Lower leg skin (tissue), 4 donors: ENCODE results near the gene TRMT2A. TPM values are rescaled to one million over a fixed set of nuclear protein-coding genes. Genes with fewer than 3 reads are reported as not detected.

Source experiments
- DNase-seq, 2 donors: peaks; one replicate each; pipeline ENCODE4 v3.0.0-alpha.2; 2019; ENCODE audit warnings: low spot score in 2 of 2
- H3K4me3 ChIP-seq: fragments of 200-600 bp; sonication (generic); 2 replicates; pipeline ENCODE4 v1.5.1; 2017; ENCODE audit warnings: mild to moderate bottlenecking, low read depth; ENCODE audit not compliant: poor library complexity, severe bottlenecking
- POLR2A ChIP-seq, 2 donors: fragments of 450-650 bp; IDR thresholded peaks; one replicate each; pipeline ENCODE4 v1.6.1; 2016 to 2017; ENCODE audit warnings: antibody characterized with exemption in 2 of 2, mild to moderate bottlenecking in 1 of 2, moderate library complexity in 1 of 2
- WGBS, 2 donors: methylation state at CpG; one replicate each; pipeline ENCODE4 v1.1.5; 2018; 5-methylcytosine and 5-hydroxymethylcytosine counted together
- intact Hi-C: fragments of 100-400 bp; cut with DNase I; formaldehyde crosslinking; loops from one replicate; pipeline ENCODE4 v1.15.0; 2023; ENCODE audit warnings: low total_unique reads
- total RNA-seq, 4 donors: library from RNA; depleted of rRNA; stranded (reverse); fragments of >200 nt; gene quantifications; one replicate each; pipeline ENCODE4 v1.1.0, GENCODE V29; 2016
- TF ChIP-seq, protein P1 (sequence below), 3 donors: fragments of 450-650 bp; IDR thresholded peaks; one replicate each; pipeline ENCODE4 v1.5.1; 2016; ENCODE audit warnings: antibody characterized with exemption in 3 of 3, mild to moderate bottlenecking in 3 of 3, moderate library complexity in 2 of 3

Gene TRMT2A
- total RNA-seq, 4 donors from 2014 or later: 41.6 to 97.5 (median 52.8) TPM

DNA sequence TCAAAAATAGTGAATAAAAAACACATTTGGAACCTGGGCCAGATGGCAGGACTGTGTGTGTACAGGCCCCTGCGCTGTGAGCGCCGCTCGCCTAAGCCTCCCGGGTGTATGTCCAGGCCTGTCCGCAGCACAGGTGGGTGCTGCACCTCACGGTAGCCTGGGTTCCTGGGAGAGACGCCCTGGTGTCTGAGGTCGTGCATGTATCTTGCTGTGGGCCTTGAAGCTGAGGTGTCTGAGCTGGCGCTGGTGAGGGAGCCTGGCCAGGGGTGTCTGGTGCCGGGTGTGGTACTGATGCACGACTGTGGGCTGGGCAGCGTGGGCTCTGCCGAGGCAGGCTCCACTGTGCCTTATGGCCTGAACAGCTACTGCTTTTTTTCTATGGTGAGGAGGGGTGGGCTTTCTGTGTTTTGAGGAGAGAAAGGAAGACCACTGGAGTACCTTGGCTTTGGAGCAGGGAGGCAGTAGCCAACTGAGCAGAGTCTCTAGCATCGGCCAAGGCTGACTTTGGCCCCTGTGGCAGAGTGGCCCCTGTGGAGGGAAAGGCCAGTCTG is 10.4 kb upstream of the TRMT2A start:
- TF ChIP-seq POLR2A (IDR thresholded peaks at IDR 0.05): no peak
- TF ChIP-seq, protein P1, sequence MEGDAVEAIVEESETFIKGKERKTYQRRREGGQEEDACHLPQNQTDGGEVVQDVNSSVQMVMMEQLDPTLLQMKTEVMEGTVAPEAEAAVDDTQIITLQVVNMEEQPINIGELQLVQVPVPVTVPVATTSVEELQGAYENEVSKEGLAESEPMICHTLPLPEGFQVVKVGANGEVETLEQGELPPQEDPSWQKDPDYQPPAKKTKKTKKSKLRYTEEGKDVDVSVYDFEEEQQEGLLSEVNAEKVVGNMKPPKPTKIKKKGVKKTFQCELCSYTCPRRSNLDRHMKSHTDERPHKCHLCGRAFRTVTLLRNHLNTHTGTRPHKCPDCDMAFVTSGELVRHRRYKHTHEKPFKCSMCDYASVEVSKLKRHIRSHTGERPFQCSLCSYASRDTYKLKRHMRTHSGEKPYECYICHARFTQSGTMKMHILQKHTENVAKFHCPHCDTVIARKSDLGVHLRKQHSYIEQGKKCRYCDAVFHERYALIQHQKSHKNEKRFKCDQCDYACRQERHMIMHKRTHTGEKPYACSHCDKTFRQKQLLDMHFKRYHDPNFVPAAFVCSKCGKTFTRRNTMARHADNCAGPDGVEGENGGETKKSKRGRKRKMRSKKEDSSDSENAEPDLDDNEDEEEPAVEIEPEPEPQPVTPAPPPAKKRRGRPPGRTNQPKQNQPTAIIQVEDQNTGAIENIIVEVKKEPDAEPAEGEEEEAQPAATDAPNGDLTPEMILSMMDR (IDR thresholded peaks at IDR 0.05): no peak
- intact Hi-C loops: loop anchor here (5.0 kb wide), 1 partner anchor 155 kb away; no protein-coding TSS in a partner anchor
- no peak overlapping the region for H3K4me3 ChIP-seq
- no peak for DNase-seq
- 54 to 55% methylated on average over 15 of the region's 15 CpGs for WGBS, 2 donors

DNA sequence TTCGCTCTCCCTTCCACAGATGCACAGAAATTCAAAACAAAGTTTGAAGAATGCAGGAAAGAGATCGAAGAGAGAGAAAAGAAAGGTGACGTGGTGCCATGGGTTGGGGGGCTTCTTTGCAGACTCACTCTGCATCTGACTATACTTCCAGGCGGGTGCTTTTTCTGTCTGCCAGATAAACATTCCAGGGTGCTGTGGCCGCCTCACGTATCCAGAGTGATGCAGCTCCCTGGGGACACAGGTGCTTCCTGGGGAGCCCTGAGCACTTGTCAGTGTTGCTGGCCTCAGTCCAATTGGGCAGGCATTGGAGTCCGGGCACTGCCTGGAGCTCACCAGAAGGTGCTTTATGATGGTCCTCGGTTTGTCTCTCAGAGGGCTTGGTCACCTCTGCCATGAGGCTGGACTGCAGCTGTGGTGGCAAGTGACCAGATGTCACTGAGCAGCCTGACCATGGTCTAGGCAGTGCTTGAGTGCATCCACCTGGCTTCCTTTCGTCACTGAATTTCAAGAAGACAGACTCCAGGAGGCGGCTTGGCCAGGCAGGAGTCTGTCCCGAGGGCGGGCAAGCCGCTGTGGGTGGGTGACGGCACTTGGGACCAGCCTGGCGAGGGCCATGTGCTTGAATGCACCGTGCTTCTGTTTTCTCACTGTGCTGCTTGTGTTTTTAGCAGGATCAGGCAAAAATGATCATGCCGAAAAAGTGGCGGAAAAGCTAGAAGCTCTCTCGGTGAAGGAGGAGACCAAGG is 9.4 kb upstream of the TRMT2A start:
- 83 to 88% methylated on average over 17 to 19 of the region's 19 CpGs for WGBS, 2 donors
- no peak overlapping the region for H3K4me3 ChIP-seq
- intact Hi-C loops: loop anchor here (5.0 kb wide), 1 partner anchor 154 kb away; no protein-coding TSS in a partner anchor
- no peak for DNase-seq
- TF ChIP-seq POLR2A (IDR thresholded peaks at IDR 0.05): no peak
- TF ChIP-seq, protein P1 (IDR thresholded peaks at IDR 0.05): no peak

DNA sequence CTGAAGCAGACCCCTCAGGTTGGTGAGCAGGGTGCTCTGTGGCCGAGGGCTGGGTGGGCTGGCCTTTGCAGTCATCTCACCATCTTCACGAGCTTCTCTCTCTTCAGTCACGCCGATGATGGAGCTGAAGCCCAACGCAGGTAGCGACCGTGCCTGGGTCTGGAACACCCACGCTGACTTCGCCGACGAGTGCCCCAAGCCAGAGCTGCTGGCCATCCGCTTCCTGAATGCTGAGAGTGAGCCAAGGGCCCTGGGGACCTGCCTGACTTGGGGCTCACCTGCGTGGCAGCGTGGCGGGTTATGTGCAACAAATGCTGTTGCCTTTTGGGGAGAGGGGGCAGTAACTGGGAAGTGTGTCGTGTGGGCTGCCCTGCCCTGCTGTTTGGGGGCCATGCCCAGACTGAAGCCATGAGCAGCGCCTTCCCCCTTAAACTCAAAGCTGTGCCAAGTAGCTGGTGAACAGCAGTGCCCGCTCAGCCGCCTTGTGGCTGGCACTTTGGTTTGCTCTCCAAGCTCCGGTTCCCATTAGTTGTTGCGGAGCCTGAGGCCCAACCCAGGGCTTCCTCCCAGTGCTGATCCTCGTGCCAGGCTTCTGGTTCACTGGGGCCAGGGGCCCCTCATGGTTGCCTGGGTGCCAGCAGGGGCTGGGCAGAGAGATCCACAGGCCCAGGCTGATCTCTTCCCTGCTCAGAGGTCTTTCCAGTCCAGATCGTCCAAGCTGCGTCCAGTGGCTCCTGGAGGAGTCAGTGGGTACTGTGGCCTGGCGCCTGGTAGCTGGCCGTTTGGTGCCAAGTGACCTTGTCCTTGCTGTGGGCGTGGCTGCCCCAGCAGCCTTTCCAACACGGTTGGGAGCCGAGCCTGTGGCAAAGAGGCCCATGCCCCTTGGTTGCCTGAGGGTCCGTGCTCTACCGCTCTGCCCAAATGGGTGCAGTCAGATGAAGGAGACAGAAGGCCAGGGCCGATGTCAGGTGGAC is 8.5 kb upstream of the TRMT2A start:
- intact Hi-C loops: loop anchor here (5.0 kb wide), 1 partner anchor 153 kb away; no protein-coding TSS in a partner anchor
- TF ChIP-seq, protein P1 (IDR thresholded peaks at IDR 0.05): no peak
- no peak for TF ChIP-seq POLR2A (IDR thresholded peaks at IDR 0.05)
- no peak for DNase-seq
- H3K4me3 ChIP-seq: no peak overlapping the region
- WGBS, 2 donors: 85 to 89% methylated on average over 30 of the region's 32 CpGs

DNA sequence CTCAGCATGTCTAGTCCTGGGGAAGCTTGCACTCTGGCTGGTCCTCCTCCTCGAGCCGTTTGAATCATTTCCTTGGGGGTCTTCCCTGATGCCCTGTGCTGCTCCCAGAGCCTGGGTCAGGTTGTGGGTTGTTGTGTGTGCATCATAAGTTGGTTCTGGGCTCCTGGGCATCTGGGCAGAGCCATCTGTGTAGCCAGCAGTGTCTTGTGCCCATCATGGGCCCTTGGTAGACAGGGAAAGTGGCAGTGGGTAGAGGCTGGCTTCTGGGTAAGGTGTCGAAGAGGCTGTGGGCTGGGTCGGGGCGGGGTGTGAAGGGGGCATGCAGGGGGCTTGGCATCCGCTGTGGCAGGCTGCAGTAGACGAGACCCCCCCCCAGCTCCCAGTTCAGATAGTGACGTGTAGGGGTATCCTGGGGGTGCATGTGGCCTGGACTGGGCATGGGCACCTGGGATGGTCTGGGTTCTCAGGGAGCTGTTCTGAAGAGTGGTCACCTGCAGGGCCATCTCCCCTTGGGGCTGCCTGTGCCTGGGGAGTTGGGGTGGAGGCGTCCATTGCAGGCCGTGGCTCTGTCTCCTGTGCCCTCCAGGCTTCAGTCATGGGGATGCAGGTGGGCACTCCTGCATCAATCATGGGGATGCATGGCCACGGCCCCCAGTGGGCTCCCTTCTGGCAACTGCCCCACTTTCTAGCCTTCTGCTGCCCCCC is 7.2 kb upstream of the TRMT2A start:
- no peak for DNase-seq
- H3K4me3 ChIP-seq: no peak overlapping the region
- intact Hi-C loops: no loop called here
- TF ChIP-seq, protein P1 (IDR thresholded peaks at IDR 0.05): no peak
- TF ChIP-seq POLR2A (IDR thresholded peaks at IDR 0.05): no peak
- WGBS, 2 donors: 88 to 89% methylated on average over 9 to 11 of the region's 11 CpGs

DNA sequence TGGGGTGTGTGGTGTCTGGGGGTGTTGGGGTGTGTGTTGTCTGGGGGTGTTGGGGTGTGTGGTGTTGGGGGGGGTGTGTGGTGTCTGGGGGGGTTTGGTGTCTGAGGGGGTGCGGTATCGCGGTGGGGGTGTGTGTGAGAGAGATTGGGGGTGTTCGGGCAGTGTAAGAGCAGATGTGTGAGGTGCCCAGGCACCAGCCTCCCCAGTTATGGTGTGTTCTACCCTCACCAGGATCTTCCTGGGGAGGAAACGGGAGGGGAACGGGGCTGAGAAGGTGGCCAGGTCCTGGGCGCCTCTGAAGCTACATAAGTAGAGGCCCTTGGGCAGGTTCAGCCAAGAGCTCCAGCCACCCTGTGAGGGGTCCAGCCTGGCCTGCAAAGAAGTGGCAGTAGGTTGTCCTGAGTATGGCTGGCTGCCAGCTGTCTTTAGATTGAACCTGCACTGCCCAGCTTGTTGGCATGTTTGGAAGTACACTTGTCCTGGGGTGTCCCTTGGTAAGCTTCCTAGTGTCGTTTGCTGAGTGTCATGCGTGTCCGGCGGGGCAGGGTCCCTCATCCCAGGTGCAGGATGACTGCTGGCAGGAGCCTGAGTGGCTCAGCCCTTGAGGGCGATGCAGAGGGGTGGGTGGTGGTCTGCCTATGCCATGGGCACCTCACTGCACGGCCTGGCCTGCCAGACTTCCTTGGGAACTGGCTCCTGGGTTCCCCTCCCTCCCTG is 6.5 kb upstream of the TRMT2A start:
- intact Hi-C loops: no loop called here
- TF ChIP-seq, protein P1 (IDR thresholded peaks at IDR 0.05): no peak
- no peak for TF ChIP-seq POLR2A (IDR thresholded peaks at IDR 0.05)
- 90 to 96% methylated on average over 8 to 13 of the region's 13 CpGs for WGBS, 2 donors
- DNase-seq: no peak
- no peak overlapping the region for H3K4me3 ChIP-seq
